Adrenal gland (tissue), 12 donors: ENCODE data around the gene SLC9A9. TPM values are rescaled to one million over a fixed set of nuclear protein-coding genes. Genes with fewer than 3 reads are reported as not detected.
"Not testable (repeated sequence)": the region's sequence is repeated elsewhere in the genome, so short reads cannot be mapped to it uniquely, and the experiment has no call there.

ENCODE experiments used
- DNase-seq, 7 donors: peaks; one replicate each; pipeline ENCODE4 v3.0.0-alpha.2; 2019 to 2020
- H3K27ac ChIP-seq, 5 donors: fragments of 200-600 bp; sonication (generic) in 4 of 5; 1 replicate in 3 of 5; 2 replicates in 2 of 5; pipeline versions ENCODE4 v1.5.1 to v1.8.0; 2016 to 2020; ENCODE audit warnings: mild to moderate bottlenecking in 1 of 5
- H3K27me3 ChIP-seq: fragments of 200-600 bp; 2 replicates; pipeline ENCODE4 v1.8.0; 2021
- H3K36me3 ChIP-seq, 2 donors: fragments of 200-600 bp; replicated peaks in 1 of 2; 1 replicate in 1 of 2; 2 replicates in 1 of 2; pipeline versions ENCODE4 v1.5.1 to v1.8.0; 2018 to 2022
- H3K4me1 ChIP-seq, 2 donors: fragments of 200-600 bp; replicated peaks in 1 of 2; 1 replicate in 1 of 2; 2 replicates in 1 of 2; pipeline versions ENCODE4 v1.5.1 to v1.8.0; 2018 to 2021
- H3K4me3 ChIP-seq, 4 donors: fragments of 200-600 bp; sonication (generic) in 3 of 4; one replicate each; pipeline ENCODE4 v1.5.1; 2016 to 2018
- H3K9me3 ChIP-seq, 3 donors: fragments of 200-600 bp; sonication (generic) in 1 of 3; replicated peaks in 1 of 3; 1 replicate in 2 of 3; 2 replicates in 1 of 3; pipeline versions ENCODE4 v1.5.1 to v1.8.0; 2016 to 2021
- CTCF ChIP-seq, 6 experiments: fragments of 450-650 bp in 4 of 6; fragments of 200-600 bp in 2 of 6; sonication (generic) in 1 of 6; IDR thresholded peaks; 1 replicate in 5 of 6; 2 replicates in 1 of 6; pipeline versions ENCODE4 v1.5.1 to v1.8.0; 2016 to 2021; ENCODE audit warnings: antibody characterized with exemption in 6 of 6, mild to moderate bottlenecking in 2 of 6, moderate library complexity in 1 of 6
- POLR2A ChIP-seq, 2 donors: fragments of 450-650 bp; IDR thresholded peaks; one replicate each; pipeline ENCODE4 v1.6.1; 2017; ENCODE audit warnings: antibody characterized with exemption in 2 of 2, mild to moderate bottlenecking in 2 of 2, moderate library complexity in 1 of 2
- WGBS, 4 donors: extraction: QIAGEN DNeasy Blood & Tissue Kit in 2 of 4; methylation state at CpG; one replicate each; pipeline versions ENCODE4 v1.1.5 to v1.1.7; 2013 to 2017; 5-methylcytosine and 5-hydroxymethylcytosine counted together
- intact Hi-C, 2 donors: fragments of 100-400 bp; cut with DNase I; formaldehyde crosslinking; loops; one replicate each; pipeline versions ENCODE4 v1.14.1 to v1.15.0; 2022 to 2023
- polyA plus RNA-seq, 3 donors: library from polyadenylated mRNA; stranded (reverse); fragments of 200-250 nt in 2 of 3; fragments of 350-450 nt in 1 of 3; fragmentation: Illumina TruSeq in 1 of 3; extraction: RNeasy Lipid Tissue Mini Kit (QIAGEN cat#74804) in 1 of 3; gene quantifications; one replicate each; pipeline ENCODE4 v1.2.3, GENCODE V29; 2013 to 2014
- total RNA-seq, 9 donors: library from RNA; depleted of rRNA in 4 of 9; stranded (reverse); fragments of >200 nt in 4 of 9; fragments of 120-200 nt in 1 of 9; fragmentation: NEBNext Ultra II Directional in 1 of 9; extraction: Animal tissue kit (Norgen Biotek cat#: 25700) in 1 of 9; gene quantifications; one replicate each; pipeline versions ENCODE4 v1.1.0 to v1.2.4, GENCODE V29; 2013 to 2023
- donor health status: healthy with polysubstance abuse.
- donor health status: Bipolar disorder and iron deficiency.
- donor health status: DM: yes; HTN: yes; CAD: no.
- donor health status: DM: no; HTN: no; CAD: no.
- donor health status: DM: no; HTN: no; CAD: no.
- donor health status: DM: yes; HTN: yes; CAD: no.

SLC9A9 gene
- total and polyA plus RNA-seq, 12 donors, result 4.2 to 23.7 (median 13.5) TPM

- no peak for TF ChIP-seq POLR2A (IDR thresholded peaks at IDR 0.05)
- TF ChIP-seq CTCF (IDR thresholded peaks at IDR 0.05), result no peak
- intact Hi-C loops, result no loop called here
- Histone ChIP-seq H3K4me1 (peaks cover 0 to 6% of the 10 kb centered on the region in 2 donors), H3K27me3 (no peaks in the 10 kb centered on the region), H3K4me3 (no peak overlapping the region), H3K27ac (no peak overlapping the region), H3K9me3 (no peaks in the 10 kb centered on the region), H3K36me3 (no peaks in the 10 kb centered on the region)
- no peak for DNase-seq
- 76 to 86% (median 80%) methylated on average over 3 of the region's 3 CpGs for WGBS, 4 donors
Observed at GRCh38 chr3:143699424-143699823, 148.8 kb downstream of the SLC9A9 start.

GRCh38 chr3:143698682-143699303, 149.5 kb downstream of the SLC9A9 start:
- H3K27me3 ChIP-seq, result no peaks in the 10 kb centered on the region
- H3K4me3 ChIP-seq, result no peak overlapping the region
- intact Hi-C loops, result no loop called here
- H3K9me3 ChIP-seq, result no peaks in the 10 kb centered on the region
- 44 to 57% (median 55%) methylated on average over 3 of the region's 3 CpGs for whole genome bisulfite sequencing, 4 donors
- peak in 1 of 7 donors; percentile 12 for DNase-seq
- H3K4me1 ChIP-seq, result peaks cover 0 to 6% of the 10 kb centered on the region in 2 donors
- TF ChIP-seq POLR2A (IDR thresholded peaks at IDR 0.05), result no peak
- TF ChIP-seq CTCF (IDR thresholded peaks at IDR 0.05), result no peak
- H3K36me3 ChIP-seq, result no peaks in the 10 kb centered on the region
- H3K27ac ChIP-seq, result no peak overlapping the region

GRCh38 chr3:143697975-143698374, 150.3 kb downstream of the SLC9A9 start:
- no peak overlapping the region for H3K4me3 ChIP-seq
- H3K27ac ChIP-seq, result no peak overlapping the region
- no peaks in the 10 kb centered on the region for H3K36me3 ChIP-seq
- H3K9me3 ChIP-seq, result no peaks in the 10 kb centered on the region
- no peak for TF ChIP-seq CTCF (IDR thresholded peaks at IDR 0.05)
- no peak for TF ChIP-seq POLR2A (IDR thresholded peaks at IDR 0.05)
- no peaks in the 10 kb centered on the region for H3K27me3 ChIP-seq
- DNase-seq, result no peak
- intact Hi-C loops, result no loop called here
- H3K4me1 ChIP-seq, result peaks cover 0 to 6% of the 10 kb centered on the region in 2 donors
- 62 to 88% (median 73%) methylated on average over 4 of the region's 4 CpGs for WGBS, 4 donors

- H3K27ac ChIP-seq, DNase-seq, H3K27me3 ChIP-seq, H3K4me3 ChIP-seq, H3K36me3 ChIP-seq, H3K4me1 ChIP-seq, intact Hi-C loops, H3K9me3 ChIP-seq: not testable (repeated sequence)
- WGBS, 4 donors, result 36 to 77% (median 66%) methylated on average over 2 of the region's 2 CpGs
Observed at GRCh38 chr3:143695333-143695732, 152.9 kb downstream of the SLC9A9 start.

GRCh38 chr3:143693506-143693905, 154.8 kb downstream of the SLC9A9 start:
- Histone ChIP-seq H3K27me3 (no peaks in the 10 kb centered on the region), H3K27ac (no peak overlapping the region), H3K4me1 (peaks cover 0 to 1% of the 10 kb centered on the region in 2 donors), H3K4me3 (no peak overlapping the region), H3K9me3 (no peaks in the 10 kb centered on the region), H3K36me3 (no peaks in the 10 kb centered on the region)
- WGBS, 4 donors, result 83 to 96% (median 95%) methylated on average over 1 of the region's 1 CpG
- intact Hi-C loops, result no loop called here
- no peak for TF ChIP-seq CTCF (IDR thresholded peaks at IDR 0.05)
- no peak for TF ChIP-seq POLR2A (IDR thresholded peaks at IDR 0.05)
- DNase-seq, result no peak
